Kidney glomerular epithelial cell (primary cell): ENCODE data around the gene PDCL3.

ENCODE experiments used
- DNase-seq: peaks from one replicate; lab custom pipeline; 2025; lab: John Stamatoyannopoulos, UW

The PDCL3 gene

DNA sequence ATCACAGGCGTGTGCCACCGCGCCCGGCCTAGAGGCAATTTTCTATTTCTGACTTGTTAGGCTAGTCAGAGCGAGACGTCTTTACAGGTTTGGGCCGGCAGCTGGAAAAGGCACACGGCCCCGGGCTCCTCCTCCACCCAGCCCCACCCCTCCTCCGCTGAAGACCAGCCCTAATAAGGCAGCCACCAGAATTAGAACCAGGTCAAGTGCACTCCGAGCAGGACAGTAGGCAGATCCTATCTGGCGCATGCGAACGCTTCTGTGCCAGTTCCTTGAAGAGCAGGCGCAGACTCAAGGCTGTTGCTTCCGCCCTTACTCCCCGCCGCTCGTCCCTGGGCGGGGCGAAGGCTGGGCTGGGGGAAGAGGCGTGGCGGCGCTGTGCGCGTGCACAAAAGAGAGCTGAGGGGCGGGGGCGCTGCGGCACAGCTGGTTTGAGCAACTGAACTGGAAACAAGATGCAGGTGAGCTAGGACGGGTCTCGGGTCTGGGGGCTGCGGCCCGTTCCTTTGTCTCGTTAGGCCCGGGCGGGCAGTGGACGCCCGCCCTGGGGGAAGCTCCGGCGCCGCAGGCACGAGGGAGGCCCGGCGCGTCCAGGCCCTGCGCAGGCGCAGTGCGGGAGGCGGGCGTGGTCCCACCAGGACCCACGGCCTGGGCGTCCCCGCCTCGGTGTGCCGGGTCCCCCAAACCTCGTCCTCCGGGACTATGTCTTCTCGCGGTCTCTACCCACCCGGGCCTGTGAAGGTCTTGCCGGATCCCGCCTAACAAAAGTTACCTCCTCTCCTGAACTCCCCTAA is at the start of gene PDCL3:
Gene PDCL3 (plus strand): TSS at position 381 of the 794 bp plus-strand sequence. CDS start 75 bp downstream, at position 456.
- peak; percentile 97 for DNase-seq

DNA sequence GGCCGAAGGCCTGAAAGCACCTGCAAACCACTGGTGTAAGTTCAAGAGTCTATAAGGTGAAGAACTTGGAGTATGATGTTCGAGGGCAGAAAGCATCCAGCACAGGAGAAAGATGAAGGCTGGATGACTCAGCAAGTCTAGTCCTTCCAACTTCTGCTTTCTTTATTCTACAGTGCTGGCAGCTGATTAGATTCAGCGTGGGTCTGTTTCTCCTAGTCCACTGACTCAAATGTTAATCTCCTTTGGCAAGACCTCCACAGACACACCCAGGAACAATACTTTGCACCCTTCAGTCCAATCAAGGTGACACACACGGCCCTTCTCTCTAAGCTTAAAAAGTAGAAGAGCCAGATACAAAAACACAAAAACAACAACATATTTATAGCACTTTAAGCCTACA is 49.1 kb upstream of the PDCL3 start:
- DNase-seq = no peak

DNA sequence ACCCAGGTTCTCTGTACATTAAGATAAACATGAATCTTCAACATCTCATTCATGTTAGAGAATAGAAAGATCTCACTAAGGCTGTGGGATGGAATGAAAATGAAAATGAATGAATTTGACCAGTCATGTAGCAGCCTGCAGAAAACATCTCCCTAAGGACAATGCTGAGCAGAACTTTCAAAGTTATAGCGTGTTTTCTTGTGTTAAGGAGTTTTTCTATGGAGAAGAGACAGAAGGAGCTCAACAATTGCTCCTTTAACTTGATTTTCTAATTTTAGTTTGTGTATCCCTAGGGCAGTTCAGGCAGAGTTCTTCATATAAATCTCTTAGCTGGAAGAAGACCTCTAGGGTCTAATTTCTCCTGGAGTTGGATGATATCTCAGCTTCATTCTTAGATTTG is 45.2 kb upstream of the PDCL3 start:
- DNase-seq = no peak

DNA sequence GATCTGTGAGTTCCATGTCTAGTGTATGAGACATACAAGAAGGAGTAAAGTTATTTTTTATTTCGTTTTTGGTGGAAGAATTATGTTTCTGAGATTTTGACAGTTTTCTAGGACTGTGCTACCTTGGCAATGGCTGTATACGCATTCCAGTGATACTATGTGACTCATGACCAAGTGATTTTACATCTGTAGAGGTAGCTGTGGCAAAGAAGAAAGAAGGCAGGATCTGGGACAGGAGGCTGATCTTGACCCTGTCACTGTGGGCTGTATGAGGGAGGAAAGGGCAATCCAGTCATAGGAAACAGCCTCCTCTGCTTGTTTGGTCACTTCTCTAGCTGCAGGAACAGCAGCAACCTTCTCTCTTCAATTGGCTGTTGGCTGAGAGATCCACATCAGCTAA is 44.0 kb upstream of the PDCL3 start:
- no peak for DNase-seq

DNA sequence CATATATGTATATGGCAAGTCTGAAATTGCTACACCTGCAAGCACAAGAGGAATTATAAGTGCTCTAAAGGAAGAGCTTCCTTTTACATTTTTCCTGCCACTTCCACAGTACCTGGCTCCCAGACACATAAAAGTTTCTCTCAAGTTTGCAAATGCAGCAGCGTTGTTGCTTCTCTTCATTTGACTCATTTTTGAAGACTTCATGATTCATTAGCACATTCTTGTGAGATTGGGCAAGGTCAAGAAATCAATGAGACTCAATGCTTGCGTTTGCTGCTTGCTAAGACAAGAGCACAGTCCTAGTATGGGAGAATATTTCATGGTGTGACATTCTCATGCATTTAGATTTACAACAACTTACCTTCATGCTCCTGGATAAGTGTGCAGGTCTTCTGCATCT is 42.6 kb upstream of the PDCL3 start:
- no peak for DNase-seq

DNA sequence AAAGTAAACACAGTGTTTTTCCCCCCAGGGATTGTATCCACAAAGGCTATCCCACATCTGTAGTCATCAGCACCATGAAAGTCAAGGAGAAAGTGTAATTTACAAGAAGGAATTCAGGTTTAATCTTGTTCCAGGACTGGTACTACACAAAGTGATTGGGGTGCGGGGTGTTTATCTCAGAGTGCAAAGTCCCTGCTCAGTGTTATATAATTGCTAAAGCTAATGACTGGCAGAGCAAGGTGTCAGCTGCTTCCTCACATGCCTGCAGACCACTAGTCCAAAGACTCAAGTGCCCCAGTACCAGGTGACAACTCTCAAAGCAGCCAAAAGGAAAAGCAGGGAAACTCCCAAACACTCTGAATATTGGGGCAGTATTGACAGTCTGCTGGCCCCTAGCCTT is 40.4 kb upstream of the PDCL3 start:
- no peak for DNase-seq

DNA sequence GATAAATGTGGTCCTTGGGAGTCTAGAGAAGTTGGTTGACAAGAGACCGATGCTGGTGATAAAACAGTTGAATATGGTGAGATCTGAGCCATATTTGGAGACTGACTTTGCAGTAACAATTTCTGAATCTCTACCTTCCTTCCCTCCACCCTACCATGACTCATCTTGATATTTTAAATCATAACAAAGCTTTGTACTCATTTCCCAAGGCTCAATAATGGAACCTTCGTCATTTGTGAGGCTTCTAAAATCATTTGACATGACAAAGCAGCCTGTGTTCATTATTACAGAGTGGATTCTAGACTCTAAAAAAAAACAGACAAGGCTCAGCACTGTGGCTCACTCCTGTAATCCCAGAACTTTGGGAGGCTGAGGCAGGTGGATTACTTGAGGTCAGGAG is 38.5 kb upstream of the PDCL3 start:
- no peak for DNase-seq

DNA sequence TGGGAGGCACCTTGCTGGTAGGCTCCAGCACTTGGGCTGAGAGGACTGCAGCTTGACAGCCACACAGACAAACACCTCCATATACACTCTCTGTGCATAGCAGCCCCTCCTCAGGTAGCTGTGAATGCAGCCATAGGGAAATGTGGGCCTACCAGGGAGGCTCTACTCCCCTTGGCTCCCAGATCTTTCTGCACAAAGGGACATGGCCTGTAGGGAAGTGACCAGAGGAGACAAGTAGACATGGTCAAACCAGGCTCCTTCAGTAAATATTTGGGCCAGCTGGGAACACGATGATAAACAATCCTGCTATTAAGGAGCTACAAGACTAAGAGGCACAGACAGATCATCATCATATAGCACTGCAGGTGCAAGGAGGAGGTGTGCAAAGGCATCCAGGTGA is 35.9 kb upstream of the PDCL3 start:
- no peak for DNase-seq

DNA sequence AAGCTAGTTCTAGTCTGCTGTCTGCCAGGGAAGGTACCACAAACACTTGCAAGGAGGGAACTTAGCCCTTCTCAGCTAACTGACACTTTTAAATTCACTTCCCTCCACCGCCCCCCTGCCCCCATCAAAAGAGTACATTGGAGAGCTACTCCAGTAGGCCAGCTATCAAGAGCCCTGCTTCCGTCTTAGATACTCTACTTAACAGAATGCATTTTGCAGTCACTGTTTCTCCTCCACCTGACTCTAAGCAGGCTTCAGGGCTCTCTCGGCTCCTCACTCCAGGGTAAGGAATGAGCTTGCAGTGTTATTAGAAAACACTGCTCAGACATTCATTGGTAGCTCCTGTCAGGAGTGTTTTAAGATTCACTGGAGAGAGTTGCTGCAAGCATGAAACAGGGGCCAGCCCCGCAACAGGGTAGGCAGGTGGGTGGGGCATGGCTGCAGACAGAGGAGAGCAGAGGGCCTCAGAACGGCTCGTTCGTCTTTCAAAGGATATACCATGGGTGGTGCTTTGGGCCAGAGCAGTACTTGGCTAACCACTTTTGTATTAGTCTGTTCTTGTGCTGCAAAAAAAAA is 35.3 kb upstream of the PDCL3 start:
- no peak for DNase-seq

DNA sequence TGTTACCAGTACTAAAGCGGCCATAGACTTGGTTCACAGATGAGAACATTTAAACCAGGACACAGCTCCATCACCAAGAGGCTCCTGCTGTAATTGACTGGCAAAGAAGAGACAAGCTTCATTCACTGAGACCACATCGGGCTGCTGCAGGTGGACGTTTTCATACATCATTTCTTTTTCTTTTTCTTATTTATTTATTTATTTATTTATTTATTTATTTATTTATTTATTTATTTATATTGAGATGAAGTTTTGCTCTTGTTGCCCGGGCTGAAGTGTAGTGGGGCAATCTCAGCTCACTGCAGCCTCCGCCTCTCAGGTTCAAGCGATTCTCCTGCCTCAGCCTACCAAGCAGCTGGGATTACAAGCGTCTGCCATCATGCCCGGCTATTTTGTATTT is 33.6 kb upstream of the PDCL3 start:
- no peak for DNase-seq

DNA sequence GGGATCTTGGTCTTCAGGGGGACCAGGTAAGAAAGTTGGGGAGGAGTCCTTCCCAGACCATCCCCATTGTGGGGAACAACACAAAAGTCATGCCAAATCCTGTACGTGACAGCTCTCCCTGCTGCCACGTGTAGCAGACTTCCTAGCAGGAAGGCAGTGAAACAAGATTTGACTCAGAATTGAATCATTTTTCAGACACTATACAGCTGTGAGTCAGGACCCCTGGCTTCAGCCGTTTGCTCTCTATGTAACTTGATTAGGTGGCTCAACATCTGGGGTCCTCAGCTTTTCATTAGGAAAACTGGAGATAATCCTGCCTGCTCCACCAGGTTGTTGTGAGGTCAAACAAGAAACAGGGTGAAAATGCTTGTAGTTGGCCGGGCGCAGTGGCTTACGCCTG is 32.9 kb upstream of the PDCL3 start:
- DNase-seq = no peak

DNA sequence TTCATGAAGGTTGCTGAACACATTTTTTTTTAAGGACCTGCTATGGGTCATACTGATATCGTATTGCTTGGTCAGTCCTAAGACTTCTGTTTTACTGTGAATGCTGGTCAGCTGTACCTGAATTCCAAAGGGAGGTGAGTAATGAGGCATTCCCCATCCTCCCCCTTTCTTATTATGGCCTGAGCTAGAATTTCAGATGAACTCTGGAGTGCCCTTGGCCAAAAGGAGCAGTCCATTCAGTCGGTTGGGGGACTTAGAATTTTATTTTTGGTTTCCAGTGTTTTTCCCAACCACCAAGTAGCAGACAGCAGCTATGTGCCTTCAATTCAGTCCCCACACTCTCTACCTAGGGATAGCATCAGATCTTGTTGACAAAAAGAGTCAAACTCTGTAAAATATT is 26.9 kb upstream of the PDCL3 start:
- no peak for DNase-seq

DNA sequence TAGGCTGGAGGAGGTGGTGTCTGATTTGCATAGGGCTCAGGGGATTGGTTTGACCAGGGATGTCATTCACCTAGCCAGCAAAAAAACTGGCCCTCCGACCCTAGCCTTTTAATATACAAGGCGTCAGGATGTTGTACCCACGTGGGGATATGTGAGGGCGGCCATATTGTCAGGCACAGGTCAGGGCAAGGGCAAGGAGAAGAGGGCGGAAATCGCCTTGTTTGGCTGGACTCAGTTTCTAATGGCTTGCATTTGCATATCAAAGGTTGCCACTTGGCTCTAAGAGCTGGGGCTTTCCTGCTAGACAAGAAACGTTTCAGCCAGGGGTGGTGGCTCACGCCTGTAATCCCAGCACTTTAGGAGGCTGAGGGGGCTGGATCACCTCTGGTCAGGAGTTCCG is 24.9 kb upstream of the PDCL3 start:
- no peak for DNase-seq

DNA sequence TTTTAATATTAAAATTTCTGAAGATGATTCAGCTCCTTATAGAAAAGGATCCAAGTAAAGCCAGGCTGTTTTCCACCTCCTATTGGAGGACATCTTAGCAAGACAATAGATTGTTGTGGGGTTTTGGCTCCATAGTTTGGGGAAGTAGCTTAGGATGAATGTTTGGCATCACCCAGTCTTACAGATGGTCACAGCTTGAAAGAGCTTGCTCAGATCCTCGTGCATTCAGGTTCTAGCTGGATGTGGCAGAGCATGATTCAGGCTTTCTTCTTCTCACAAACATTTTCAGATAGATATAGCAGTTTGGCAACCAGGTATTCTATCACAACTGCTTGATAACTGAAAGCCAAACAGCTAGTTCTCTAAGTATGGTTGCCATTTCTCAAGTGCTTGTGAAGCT is 23.6 kb upstream of the PDCL3 start:
- DNase-seq = no peak

DNA sequence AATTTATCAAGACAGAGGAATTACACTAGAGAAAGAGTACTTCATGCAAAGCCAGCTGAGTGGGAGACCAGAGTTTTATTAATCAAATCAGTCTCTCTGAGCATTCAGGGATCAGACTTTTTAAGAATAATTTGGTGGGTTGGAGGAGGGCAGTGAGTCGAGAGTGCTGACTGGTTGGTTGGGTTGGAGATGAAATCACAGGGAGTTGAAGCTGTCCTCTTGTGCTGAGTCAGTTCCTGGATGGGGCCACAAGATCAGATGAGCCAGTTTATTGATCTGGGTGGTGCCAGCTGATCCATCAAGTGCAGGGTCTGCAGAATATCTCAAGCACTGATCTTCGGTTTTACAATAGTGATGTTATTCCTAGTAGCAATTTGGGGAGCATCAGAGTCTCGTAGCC is 21.4 kb upstream of the PDCL3 start:
- no peak for DNase-seq

DNA sequence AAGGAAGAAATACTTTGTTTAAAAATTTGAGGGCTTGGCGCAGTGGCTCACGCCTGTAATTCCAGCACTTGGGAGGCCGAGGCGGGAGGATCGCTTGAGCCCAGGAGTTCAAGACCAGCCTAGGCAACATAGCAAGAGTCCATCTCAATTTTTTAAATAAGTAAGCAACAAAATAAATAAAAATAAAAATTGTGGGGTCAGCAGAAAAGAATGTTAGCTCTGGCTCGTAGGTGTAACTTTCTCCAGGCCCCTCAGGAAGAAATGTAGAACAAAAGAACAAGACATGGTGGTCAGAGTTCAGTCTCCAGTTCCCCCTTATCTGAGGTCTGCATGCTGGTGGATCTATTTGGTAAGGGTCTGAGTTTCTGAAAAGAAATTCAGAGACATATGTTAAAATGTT is 20.4 kb upstream of the PDCL3 start:
- no peak for DNase-seq

DNA sequence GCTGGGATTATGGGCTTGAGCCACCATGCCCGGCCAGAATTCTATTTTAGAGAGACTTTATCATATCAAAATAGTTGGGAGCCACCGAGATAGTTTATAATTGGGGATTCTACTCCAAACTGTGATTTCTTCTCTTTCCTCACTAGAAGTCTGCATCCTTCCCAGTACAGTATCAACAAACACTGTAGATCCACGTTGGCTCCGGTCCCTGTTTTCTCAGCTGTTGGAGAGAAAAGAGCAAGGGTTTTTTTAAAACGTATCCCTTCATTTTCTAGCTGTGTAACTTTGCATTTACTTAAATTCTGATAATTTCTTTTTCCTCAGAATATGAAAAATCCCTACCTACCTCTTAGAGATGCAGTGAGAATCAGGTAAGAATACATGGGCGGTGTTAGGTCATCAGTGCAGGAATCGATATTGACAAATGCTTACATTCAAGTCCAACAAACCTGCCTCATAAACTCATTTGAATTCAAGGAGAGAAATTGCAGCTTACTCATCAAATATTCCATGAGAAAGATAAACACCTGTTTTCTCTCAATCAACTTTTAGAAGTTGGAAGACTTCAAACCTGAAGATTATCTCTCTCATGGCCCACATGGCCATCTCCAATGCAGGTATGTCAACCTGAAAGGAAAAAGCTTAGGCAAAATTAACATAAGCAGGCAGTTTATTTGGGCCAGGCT is 17.7 kb upstream of the PDCL3 start:
- no peak for DNase-seq

DNA sequence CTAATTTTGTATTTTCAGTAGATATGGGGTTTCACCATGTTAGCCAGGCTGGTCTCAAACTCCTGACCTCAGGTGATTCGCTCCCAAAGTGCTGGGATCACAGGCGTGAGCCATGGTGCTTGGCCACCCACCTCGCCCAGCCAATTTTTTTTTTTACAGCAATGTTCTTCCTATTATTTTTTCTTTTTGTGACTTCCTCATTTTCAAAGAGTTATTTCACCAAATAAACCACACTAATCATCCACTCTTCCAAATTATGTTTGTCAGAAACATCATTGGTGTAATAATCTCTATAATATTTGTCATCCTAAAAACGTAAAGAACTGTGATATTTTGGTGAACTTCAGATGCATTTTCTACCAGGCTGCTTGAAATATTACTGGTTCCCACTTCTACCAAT is 16.3 kb upstream of the PDCL3 start:
- no peak for DNase-seq

DNA sequence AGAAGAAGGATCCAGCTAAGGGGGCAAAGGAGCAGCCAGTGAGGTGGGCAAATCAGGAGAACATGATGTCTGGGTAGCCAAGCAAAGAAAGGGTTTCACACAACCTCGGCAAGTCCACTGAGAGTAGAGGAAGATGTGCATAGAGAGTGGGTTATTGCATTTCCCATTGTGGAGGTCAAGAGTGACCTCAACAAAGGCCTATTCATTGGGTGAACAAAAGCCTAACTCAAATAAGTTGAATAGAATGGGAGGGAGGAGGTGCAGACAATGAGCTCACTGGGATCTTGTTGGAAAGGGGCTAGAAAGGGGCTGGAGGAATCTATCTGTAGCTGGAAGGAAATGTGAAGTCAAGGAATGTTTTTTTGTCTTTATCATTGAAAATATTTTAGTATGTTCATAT is 14.0 kb upstream of the PDCL3 start:
- no peak for DNase-seq

DNA sequence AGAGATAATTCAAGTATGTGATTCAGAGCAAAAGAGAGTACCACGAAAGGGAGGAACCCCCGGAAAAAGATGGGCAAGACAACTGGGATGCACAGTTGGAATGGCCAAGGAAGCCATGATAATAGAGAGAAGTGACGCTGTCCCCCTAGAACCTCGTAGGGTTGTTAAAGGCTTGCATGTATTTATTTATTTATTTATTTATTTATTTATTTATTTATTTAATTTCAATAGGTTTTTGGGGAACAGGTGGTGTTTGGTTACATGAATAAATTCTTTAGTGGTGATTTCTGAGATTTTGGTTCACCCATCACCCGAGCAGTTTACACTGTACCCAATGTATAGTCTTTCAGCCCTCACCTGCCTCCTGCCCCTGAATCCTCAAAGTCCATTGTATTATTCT is 11.5 kb upstream of the PDCL3 start:
- no peak for DNase-seq

DNA sequence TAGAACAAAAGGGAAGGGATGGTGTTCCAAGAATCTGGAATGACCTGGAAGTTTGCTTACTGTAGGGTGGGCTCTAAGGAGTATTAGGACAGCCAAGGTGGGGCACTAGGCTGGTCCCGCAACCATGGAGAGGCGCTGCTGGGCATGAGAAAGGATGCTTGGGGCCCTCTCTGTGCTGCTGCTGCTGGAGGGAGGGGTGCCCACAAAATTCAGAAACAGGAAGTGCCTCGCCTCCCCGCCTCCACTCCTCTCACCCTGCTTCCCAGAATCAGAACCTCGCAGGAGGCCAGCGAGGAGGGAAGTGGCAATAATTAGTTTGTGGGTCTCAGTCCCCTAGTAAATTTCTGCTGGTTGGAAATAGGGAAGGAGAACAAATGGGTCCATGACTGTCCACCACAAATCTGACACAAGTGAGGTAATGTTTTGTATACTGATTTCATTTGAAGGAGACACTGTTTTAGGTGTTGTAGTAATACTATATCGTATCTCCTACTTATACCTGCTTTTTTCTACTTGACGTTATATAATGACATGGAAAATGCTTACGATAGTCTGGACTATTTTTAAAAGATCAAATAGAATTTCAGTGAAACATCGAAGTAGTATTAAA is 7.9 kb upstream of the PDCL3 start:
- DNase-seq = no peak

DNA sequence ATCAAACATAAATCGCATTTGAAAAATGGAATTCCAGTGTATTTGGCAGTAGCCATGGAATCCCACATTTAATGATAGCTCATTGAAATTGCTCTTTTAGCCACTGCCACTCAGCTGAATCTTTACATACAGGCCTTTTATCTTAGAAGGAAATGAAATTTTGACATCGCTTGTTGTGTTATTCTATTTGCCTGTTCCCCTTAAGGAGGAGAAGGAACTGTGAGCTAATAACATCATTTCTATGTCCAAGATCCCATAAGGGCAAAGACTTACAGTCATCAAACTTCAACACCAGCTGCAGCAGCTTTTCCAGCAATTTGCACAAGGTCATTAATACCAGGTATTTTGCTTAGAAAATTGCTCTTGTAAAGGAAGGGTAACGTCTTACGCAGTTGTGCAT is 6.0 kb upstream of the PDCL3 start:
- no peak for DNase-seq

DNA sequence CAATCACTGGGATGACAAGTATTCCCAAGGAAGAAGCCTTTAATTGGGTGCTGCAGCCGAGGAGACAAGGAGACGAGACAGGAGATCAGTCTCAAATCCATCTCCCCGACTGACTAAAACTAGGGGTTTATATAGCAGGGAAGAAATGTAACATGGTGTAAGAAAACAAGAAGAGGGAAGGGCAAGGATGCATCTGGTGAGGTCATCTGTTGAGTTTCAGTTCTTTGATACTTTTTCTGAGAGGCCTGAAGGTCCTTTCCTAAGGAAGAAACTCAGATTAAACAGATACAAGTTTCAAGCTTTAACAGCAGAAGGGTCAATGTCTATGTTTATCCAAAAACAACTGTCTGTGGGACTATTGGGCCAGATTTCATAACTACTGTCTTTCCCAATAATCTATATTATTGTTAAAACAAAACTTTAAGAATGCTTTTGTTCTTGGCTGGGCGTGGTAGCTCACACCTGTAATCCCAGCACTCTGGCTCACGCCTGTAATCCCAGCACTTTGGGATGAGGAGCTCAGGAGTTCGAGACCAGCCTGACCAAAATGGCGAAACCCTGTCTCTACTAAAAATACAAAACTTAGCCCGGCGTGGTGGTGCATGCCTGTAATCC is 2.5 kb upstream of the PDCL3 start:
- no peak for DNase-seq
